SK-N-SH (cell line): Measurements from ENCODE around the gene COL24A1.

Experiments used
- NRF1 ChIP-seq: IDR thresholded peaks from 2 replicates; pipeline ENCODE4 v1.6.1; 2012; ENCODE audit warnings: low read depth, mild to moderate bottlenecking, low read length
- POLR2AphosphoS5 ChIP-seq: IDR thresholded peaks from 2 replicates; pipeline ENCODE4 v1.6.1; 2012; ENCODE audit warnings: low read depth, low read length
- TF ChIP-seq, protein P1 (sequence below): fragments of 200-600 bp; sonication (generic); IDR thresholded peaks from 2 replicates; pipeline ENCODE4 v1.6.1; 2017; ENCODE audit warnings: antibody characterized with exemption, mild to moderate bottlenecking, moderate library complexity
- TF ChIP-seq, protein P2 (sequence below): IDR thresholded peaks from 2 replicates; pipeline ENCODE4 v1.4.0; 2012; ENCODE audit warnings: low read depth

DNA sequence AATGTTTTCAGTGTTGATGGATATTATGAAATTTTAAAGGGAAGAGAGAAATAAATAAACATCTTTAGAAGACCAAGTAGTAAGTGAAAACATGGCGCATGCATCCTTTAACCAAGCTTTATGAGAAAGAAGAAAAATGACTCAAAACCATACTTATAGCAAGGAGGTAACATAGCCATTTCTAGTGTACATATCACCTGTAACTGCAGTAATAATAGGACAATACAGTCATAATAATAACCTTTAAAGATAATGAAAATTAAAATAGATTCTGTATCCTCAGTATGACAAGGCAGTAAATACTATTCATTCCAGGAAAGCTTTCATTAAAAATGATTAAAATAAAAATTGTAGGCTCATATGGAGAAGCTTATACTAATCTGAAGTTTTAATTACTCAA, 141.2 kb downstream of the COL24A1 start:
- TF ChIP-seq, protein P1, sequence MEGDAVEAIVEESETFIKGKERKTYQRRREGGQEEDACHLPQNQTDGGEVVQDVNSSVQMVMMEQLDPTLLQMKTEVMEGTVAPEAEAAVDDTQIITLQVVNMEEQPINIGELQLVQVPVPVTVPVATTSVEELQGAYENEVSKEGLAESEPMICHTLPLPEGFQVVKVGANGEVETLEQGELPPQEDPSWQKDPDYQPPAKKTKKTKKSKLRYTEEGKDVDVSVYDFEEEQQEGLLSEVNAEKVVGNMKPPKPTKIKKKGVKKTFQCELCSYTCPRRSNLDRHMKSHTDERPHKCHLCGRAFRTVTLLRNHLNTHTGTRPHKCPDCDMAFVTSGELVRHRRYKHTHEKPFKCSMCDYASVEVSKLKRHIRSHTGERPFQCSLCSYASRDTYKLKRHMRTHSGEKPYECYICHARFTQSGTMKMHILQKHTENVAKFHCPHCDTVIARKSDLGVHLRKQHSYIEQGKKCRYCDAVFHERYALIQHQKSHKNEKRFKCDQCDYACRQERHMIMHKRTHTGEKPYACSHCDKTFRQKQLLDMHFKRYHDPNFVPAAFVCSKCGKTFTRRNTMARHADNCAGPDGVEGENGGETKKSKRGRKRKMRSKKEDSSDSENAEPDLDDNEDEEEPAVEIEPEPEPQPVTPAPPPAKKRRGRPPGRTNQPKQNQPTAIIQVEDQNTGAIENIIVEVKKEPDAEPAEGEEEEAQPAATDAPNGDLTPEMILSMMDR, result no peak
- TF ChIP-seq POLR2AphosphoS5 (no peak), NRF1 (no peak)
- TF ChIP-seq, protein P2, sequence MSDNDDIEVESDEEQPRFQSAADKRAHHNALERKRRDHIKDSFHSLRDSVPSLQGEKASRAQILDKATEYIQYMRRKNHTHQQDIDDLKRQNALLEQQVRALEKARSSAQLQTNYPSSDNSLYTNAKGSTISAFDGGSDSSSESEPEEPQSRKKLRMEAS, result no peak
